Mononuclear cell (primary cell): ENCODE results near the gene B9D2. TPM values are rescaled to one million over a fixed set of nuclear protein-coding genes. Genes with fewer than 3 reads are reported as not detected.
"Not testable (repeated sequence)": the region's sequence is repeated elsewhere in the genome, so short reads cannot be mapped to it uniquely, and the experiment has no call there.

Experiments
- H3K27me3 ChIP-seq: 2 replicates; pipeline ENCODE4 v1.6.0; 2011; ENCODE audit warnings: low read length, control low read depth; ENCODE audit not compliant: insufficient read depth
- H3K4me1 ChIP-seq: 2 replicates; pipeline ENCODE4 v1.5.1; 2011; ENCODE audit warnings: mild to moderate bottlenecking, low read length, control low read depth; ENCODE audit not compliant: insufficient read depth
- H3K4me3 ChIP-seq: 2 replicates; pipeline ENCODE4 v1.5.1; 2011; ENCODE audit warnings: mild to moderate bottlenecking, low read length, moderate library complexity
- H3K9me3 ChIP-seq: 2 replicates; pipeline ENCODE4 v1.5.1; 2011; ENCODE audit warnings: low read depth, mild to moderate bottlenecking, control low read depth, low read length
- total RNA-seq: library from RNA; depleted of rRNA; stranded (reverse); fragments of >200 nt; gene quantifications from one replicate; pipeline ENCODE4 v1.2.3, GENCODE V29; 2012

Gene B9D2
- total RNA-seq, 1 donor: 3.8 TPM

- Histone ChIP-seq H3K9me3 (no peaks in the 10 kb centered on the region), H3K27me3 (no peaks in the 10 kb centered on the region), H3K4me1 (peaks cover 37% of the 10 kb centered on the region), H3K4me3 (no peak overlapping the region)
Measured at GRCh38 chr19:41372501-41372900, 8.6 kb upstream of the B9D2 start.

GRCh38 chr19:41371541-41371940 lies 7.6 kb upstream of the B9D2 start:
- no peak overlapping the region for H3K4me3 ChIP-seq
- H3K4me1 ChIP-seq: peaks cover 35% of the 10 kb centered on the region
- H3K9me3 ChIP-seq: no peaks in the 10 kb centered on the region
- no peaks in the 10 kb centered on the region for H3K27me3 ChIP-seq

GRCh38 chr19:41371119-41371518 lies 7.2 kb upstream of the B9D2 start:
- H3K27me3 ChIP-seq, H3K4me3 ChIP-seq, H3K9me3 ChIP-seq: not testable (repeated sequence)
- peaks cover 36% of the 10 kb centered on the region for H3K4me1 ChIP-seq

- H3K9me3 ChIP-seq: no peaks in the 10 kb centered on the region
- no peak overlapping the region for H3K4me3 ChIP-seq
- H3K4me1 ChIP-seq: peaks cover 43% of the 10 kb centered on the region
- no peaks in the 10 kb centered on the region for H3K27me3 ChIP-seq
Measured at GRCh38 chr19:41369769-41370168, 5.8 kb upstream of the B9D2 start.

GRCh38 chr19:41367848-41368301 lies 3.9 kb upstream of the B9D2 start:
- H3K4me1 ChIP-seq: peaks cover 57% of the 10 kb centered on the region
- no peaks in the 10 kb centered on the region for H3K9me3 ChIP-seq
- no peak overlapping the region for H3K4me3 ChIP-seq
- no peaks in the 10 kb centered on the region for H3K27me3 ChIP-seq

GRCh38 chr19:41366089-41366488 lies 2.1 kb upstream of the B9D2 start:
- no peak overlapping the region for H3K4me3 ChIP-seq
- H3K27me3 ChIP-seq: no peaks in the 10 kb centered on the region
- no peaks in the 10 kb centered on the region for H3K9me3 ChIP-seq
- peaks cover 64% of the 10 kb centered on the region for H3K4me1 ChIP-seq

- H3K27me3 ChIP-seq: no peaks in the 10 kb centered on the region
- H3K9me3 ChIP-seq: no peaks in the 10 kb centered on the region
- peak overlapping the region; percentile 82 for H3K4me3 ChIP-seq
- peaks cover 64% of the 10 kb centered on the region for H3K4me1 ChIP-seq
Measured at GRCh38 chr19:41364524-41365391, 809 bp upstream of the B9D2 start.

GRCh38 chr19:41363371-41363752 lies 587 bp downstream of the B9D2 start:
- H3K27me3 ChIP-seq: no peaks in the 10 kb centered on the region
- H3K4me3 ChIP-seq: peak overlapping the region; percentile 82
- no peaks in the 10 kb centered on the region for H3K9me3 ChIP-seq
- H3K4me1 ChIP-seq: peaks cover 60% of the 10 kb centered on the region

GRCh38 chr19:41362143-41362847 lies 1.7 kb downstream of the B9D2 start:
- H3K4me1 ChIP-seq: peaks cover 59% of the 10 kb centered on the region
- no peaks in the 10 kb centered on the region for H3K9me3 ChIP-seq
- H3K4me3 ChIP-seq: no peak overlapping the region
- no peaks in the 10 kb centered on the region for H3K27me3 ChIP-seq

GRCh38 chr19:41359741-41360140 lies 4.2 kb downstream of the B9D2 start:
- Histone ChIP-seq H3K27me3 (no peaks in the 10 kb centered on the region), H3K4me3 (no peak overlapping the region), H3K9me3 (no peaks in the 10 kb centered on the region), H3K4me1 (peaks cover 61% of the 10 kb centered on the region)

- no peaks in the 10 kb centered on the region for H3K9me3 ChIP-seq
- peaks cover 55% of the 10 kb centered on the region for H3K4me1 ChIP-seq
- no peaks in the 10 kb centered on the region for H3K27me3 ChIP-seq
- H3K4me3 ChIP-seq: no peak overlapping the region
Measured at GRCh38 chr19:41357746-41358145, 6.2 kb downstream of the B9D2 start.

- peaks cover 49% of the 10 kb centered on the region for H3K4me1 ChIP-seq
- H3K27me3 ChIP-seq: no peaks in the 10 kb centered on the region
- H3K4me3 ChIP-seq: no peak overlapping the region
- H3K9me3 ChIP-seq: no peaks in the 10 kb centered on the region
Measured at GRCh38 chr19:41356984-41357739, 6.8 kb downstream of the B9D2 start.

- Histone ChIP-seq H3K4me1 (peaks cover 53% of the 10 kb centered on the region), H3K27me3 (no peaks in the 10 kb centered on the region), H3K4me3 (no peak overlapping the region), H3K9me3 (no peaks in the 10 kb centered on the region)
Measured at GRCh38 chr19:41355802-41356201, 8.1 kb downstream of the B9D2 start.

- Histone ChIP-seq H3K4me3 (no peak overlapping the region), H3K27me3 (no peaks in the 10 kb centered on the region), H3K9me3 (no peaks in the 10 kb centered on the region), H3K4me1 (peaks cover 61% of the 10 kb centered on the region)
Measured at GRCh38 chr19:41355035-41355434, 8.9 kb downstream of the B9D2 start.

- Histone ChIP-seq H3K4me3 (no peak overlapping the region), H3K9me3 (no peaks in the 10 kb centered on the region), H3K4me1 (peaks cover 66% of the 10 kb centered on the region), H3K27me3 (no peaks in the 10 kb centered on the region)
Measured at GRCh38 chr19:41354343-41354953, 9.5 kb downstream of the B9D2 start.
